ENCODE measurements around the gene SP9. TPM values are rescaled to one million over a fixed set of nuclear protein-coding genes. Genes with fewer than 3 reads are reported as not detected.

SP9 gene
- total RNA-seq, 1 experiment from 2014 or later = not detected

DNA sequence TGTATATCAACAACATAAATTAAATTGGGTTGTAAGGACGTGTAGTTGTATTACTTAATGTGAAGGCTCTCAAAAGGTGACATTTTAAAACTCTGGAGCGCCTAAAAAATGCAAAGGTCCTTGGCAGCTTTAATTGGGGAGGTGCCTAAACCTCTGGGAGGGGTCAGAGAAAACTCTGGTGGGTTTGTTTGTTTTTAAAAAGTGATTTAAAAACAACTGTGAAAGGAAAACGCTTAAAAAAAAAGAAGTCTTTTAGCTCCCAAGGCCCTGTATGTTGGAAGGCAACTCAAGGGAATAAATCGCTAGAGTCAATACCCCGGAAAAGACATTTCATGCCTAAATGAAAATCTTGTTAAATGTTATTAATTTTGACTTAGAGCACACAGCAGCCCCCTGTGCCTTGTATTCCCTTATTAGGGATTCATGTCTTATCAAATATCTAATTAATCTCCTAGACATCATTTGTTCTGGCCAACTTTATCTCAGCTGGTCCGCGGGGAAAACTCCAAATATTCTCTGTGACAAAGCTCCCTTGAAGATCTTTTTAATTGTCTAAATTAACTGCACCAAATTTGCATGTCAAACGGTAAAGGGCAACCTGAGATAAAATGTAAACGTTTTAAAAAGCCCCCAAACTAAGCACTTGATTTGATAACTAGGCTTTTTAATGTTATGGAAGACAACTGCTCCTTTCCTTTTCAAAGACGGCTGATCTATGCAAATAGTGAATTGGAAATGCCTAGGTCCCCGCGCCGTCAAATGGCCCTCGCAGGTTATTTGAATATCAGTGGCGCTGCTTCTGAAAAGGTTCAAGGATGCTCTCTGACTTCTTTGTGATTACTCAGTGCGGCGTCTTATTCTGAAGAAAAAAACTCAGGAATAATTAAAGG is 4.2 kb downstream of the SP9 start:
- H3K9me3 ChIP-seq (ENCODE audit: control insufficient read depth, insufficient read depth, low read depth, low read length) = no peaks in the 10 kb centered on the region
- DNase-seq (ENCODE audit: low read depth, low spot score) (no peak), ATAC-seq (no peak)
- in situ Hi-C loops (cut with HindIII; ENCODE audit: low pct_unique_long_range_greater_than_20kb, low sequenced_read_pairs) = no loop called here
- no peak overlapping the region for H3K4me3 ChIP-seq (ENCODE audit: low read depth in 2 of 2, low read length in 2 of 2)
- ChIA-PET CTCF (interaction anchor here (0.6 kb wide), 1 partner anchor 423 kb away, joined by 3 read pairs; no protein-coding TSS in a partner anchor), POLR2A (no interaction called here)
- BruUV-seq (replicated peaks) = no TSS peak
- no peak for TF ChIP-seq TCF7L2 (IDR thresholded peaks at IDR 0.05; ENCODE audit: low read depth, low read length)
- TF ChIP-seq, protein P1, sequence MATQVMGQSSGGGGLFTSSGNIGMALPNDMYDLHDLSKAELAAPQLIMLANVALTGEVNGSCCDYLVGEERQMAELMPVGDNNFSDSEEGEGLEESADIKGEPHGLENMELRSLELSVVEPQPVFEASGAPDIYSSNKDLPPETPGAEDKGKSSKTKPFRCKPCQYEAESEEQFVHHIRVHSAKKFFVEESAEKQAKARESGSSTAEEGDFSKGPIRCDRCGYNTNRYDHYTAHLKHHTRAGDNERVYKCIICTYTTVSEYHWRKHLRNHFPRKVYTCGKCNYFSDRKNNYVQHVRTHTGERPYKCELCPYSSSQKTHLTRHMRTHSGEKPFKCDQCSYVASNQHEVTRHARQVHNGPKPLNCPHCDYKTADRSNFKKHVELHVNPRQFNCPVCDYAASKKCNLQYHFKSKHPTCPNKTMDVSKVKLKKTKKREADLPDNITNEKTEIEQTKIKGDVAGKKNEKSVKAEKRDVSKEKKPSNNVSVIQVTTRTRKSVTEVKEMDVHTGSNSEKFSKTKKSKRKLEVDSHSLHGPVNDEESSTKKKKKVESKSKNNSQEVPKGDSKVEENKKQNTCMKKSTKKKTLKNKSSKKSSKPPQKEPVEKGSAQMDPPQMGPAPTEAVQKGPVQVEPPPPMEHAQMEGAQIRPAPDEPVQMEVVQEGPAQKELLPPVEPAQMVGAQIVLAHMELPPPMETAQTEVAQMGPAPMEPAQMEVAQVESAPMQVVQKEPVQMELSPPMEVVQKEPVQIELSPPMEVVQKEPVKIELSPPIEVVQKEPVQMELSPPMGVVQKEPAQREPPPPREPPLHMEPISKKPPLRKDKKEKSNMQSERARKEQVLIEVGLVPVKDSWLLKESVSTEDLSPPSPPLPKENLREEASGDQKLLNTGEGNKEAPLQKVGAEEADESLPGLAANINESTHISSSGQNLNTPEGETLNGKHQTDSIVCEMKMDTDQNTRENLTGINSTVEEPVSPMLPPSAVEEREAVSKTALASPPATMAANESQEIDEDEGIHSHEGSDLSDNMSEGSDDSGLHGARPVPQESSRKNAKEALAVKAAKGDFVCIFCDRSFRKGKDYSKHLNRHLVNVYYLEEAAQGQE (IDR thresholded peaks at IDR 0.05; ENCODE audit: insufficient read depth in 1 of 2, low read depth in 2 of 2, low read length in 1 of 2) = no peak
- TF ChIP-seq, protein P2, sequence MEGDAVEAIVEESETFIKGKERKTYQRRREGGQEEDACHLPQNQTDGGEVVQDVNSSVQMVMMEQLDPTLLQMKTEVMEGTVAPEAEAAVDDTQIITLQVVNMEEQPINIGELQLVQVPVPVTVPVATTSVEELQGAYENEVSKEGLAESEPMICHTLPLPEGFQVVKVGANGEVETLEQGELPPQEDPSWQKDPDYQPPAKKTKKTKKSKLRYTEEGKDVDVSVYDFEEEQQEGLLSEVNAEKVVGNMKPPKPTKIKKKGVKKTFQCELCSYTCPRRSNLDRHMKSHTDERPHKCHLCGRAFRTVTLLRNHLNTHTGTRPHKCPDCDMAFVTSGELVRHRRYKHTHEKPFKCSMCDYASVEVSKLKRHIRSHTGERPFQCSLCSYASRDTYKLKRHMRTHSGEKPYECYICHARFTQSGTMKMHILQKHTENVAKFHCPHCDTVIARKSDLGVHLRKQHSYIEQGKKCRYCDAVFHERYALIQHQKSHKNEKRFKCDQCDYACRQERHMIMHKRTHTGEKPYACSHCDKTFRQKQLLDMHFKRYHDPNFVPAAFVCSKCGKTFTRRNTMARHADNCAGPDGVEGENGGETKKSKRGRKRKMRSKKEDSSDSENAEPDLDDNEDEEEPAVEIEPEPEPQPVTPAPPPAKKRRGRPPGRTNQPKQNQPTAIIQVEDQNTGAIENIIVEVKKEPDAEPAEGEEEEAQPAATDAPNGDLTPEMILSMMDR (IDR thresholded peaks at IDR 0.05) = no peak
- no peak for TF ChIP-seq SIN3A (IDR thresholded peaks at IDR 0.05; ENCODE audit: borderline replicate concordance, insufficient read depth, low read depth, low read length)
- no peak for TF ChIP-seq POLR2AphosphoS5 (IDR thresholded peaks at IDR 0.05; ENCODE audit: low read depth, low read length)
- intact Hi-C loops (cut with micrococcal nuclease; ENCODE audit: unreplicated experiment) = no loop called here
- H3K27ac ChIP-seq (ENCODE audit: low read length) = no peak overlapping the region
- peaks cover 3% of the 10 kb centered on the region; the same call in 1 of the 2 replicates for H3K4me1 ChIP-seq (ENCODE audit: control insufficient read depth, insufficient read depth, low read length)
- H3K36me3 ChIP-seq (ENCODE audit: control insufficient read depth, insufficient read depth, low read length) = no peaks in the 10 kb centered on the region
- no peaks in the 10 kb centered on the region for H3K27me3 ChIP-seq (ENCODE audit: control insufficient read depth, insufficient read depth, low read length)

DNA sequence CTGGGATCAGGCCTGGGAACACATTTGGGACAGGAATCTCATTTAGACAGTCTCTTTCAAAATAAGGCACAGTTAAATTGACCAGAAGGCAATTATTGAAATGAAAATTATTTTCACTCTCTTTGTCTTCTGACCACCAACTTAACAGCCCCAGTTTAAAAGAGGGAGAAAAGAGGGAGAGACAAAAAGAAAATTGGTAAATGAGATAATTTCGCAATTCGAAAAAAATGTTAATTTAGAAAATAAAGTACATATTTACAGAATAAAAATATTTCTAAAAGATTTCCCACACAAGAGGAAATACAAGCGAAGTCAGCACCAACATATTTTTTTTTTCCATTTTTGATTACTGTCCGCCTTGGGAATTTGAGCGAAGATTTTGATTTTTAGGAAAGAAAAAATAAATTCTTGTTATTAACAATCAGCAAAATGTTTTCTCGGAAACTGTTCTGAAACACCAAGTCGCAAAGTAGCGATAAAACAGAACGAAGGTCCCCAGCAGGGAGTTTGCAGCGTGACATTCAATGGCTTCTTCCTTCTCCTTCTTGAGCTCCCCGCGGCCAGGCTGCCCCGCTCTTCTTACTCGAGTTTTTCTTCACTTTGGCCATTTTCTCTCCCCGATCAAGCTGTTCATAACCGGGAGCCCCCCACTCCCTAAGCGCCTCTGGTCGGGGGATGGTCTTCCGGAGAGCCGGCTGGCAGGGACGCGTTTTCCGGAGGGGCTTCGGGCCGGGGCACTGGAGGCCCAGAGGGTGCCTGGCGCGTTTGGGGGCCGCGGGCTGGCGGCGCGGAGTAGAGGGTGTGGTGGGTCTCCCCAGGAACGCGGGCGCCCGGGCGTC is 5.0 kb downstream of the SP9 start:
- H3K27ac ChIP-seq (ENCODE audit: low read length) = no peak overlapping the region
- H3K4me3 ChIP-seq (ENCODE audit: low read depth in 2 of 2, low read length in 2 of 2) = no peak overlapping the region
- H3K36me3 ChIP-seq (ENCODE audit: control insufficient read depth, insufficient read depth, low read length) = no peaks in the 10 kb centered on the region
- in situ Hi-C loops (cut with HindIII; ENCODE audit: low pct_unique_long_range_greater_than_20kb, low sequenced_read_pairs) = no loop called here
- no peak for DNase-seq (ENCODE audit: low read depth, low spot score)
- no peaks in the 10 kb centered on the region for H3K9me3 ChIP-seq (ENCODE audit: control insufficient read depth, insufficient read depth, low read depth, low read length)
- no TSS peak for BruUV-seq (replicated peaks)
- no peak for ATAC-seq
- intact Hi-C loops (cut with micrococcal nuclease; ENCODE audit: unreplicated experiment) = loop anchor here (10.0 kb wide), 1 partner anchor 275 kb away; no protein-coding TSS in a partner anchor
- TF ChIP-seq POLR2AphosphoS5 (IDR thresholded peaks at IDR 0.05; ENCODE audit: low read depth, low read length) = no peak
- TF ChIP-seq, protein P1 (IDR thresholded peaks at IDR 0.05; ENCODE audit: insufficient read depth in 1 of 2, low read depth in 2 of 2, low read length in 1 of 2) = no peak
- TF ChIP-seq, protein P2 (IDR thresholded peaks at IDR 0.05) = no peak
- TF ChIP-seq TCF7L2 (IDR thresholded peaks at IDR 0.05; ENCODE audit: low read depth, low read length) = no peak
- no peak for TF ChIP-seq SIN3A (IDR thresholded peaks at IDR 0.05; ENCODE audit: borderline replicate concordance, insufficient read depth, low read depth, low read length)
- no peaks in the 10 kb centered on the region for H3K27me3 ChIP-seq (ENCODE audit: control insufficient read depth, insufficient read depth, low read length)
- H3K4me1 ChIP-seq (ENCODE audit: control insufficient read depth, insufficient read depth, low read length) = peaks cover 2% of the 10 kb centered on the region
- POLR2A ChIA-PET = no interaction called here
- CTCF ChIA-PET = no interaction called here

Measured in Panc1 (cell line).